Retinal pigment epithelial cell (primary cell): ENCODE results near the gene FOXP1.

Experiments used
- DNase-seq: peaks from one replicate; pipeline ENCODE4 v3.0.0-alpha.2; 2010; ENCODE audit warnings: low read depth
- H3K4me3 ChIP-seq: 2 replicates; pipeline ENCODE4 v1.5.1; 2011; ENCODE audit warnings: mild to moderate bottlenecking, low read length, control low read depth, moderate library complexity
- TF ChIP-seq, protein P1 (sequence below): conservative IDR thresholded peaks from 2 replicates; pipeline ENCODE4 v1.5.1; 2011; ENCODE audit warnings: low read depth, low read length, control low read depth, inconsistent platforms

Gene FOXP1

GRCh38 chr3:70990185-70990584 lies 593.3 kb downstream of the FOXP1 start:
- H3K4me3 ChIP-seq, result no peak overlapping the region
- DNase-seq, result no peak
- TF ChIP-seq, protein P1, sequence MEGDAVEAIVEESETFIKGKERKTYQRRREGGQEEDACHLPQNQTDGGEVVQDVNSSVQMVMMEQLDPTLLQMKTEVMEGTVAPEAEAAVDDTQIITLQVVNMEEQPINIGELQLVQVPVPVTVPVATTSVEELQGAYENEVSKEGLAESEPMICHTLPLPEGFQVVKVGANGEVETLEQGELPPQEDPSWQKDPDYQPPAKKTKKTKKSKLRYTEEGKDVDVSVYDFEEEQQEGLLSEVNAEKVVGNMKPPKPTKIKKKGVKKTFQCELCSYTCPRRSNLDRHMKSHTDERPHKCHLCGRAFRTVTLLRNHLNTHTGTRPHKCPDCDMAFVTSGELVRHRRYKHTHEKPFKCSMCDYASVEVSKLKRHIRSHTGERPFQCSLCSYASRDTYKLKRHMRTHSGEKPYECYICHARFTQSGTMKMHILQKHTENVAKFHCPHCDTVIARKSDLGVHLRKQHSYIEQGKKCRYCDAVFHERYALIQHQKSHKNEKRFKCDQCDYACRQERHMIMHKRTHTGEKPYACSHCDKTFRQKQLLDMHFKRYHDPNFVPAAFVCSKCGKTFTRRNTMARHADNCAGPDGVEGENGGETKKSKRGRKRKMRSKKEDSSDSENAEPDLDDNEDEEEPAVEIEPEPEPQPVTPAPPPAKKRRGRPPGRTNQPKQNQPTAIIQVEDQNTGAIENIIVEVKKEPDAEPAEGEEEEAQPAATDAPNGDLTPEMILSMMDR, result no peak

- no peak overlapping the region for H3K4me3 ChIP-seq
- DNase-seq, result peak; percentile 64
- TF ChIP-seq, protein P1, result no peak
Observed at GRCh38 chr3:70989174-70989573, 594.4 kb downstream of the FOXP1 start.

- TF ChIP-seq, protein P1, result no peak
- no peak overlapping the region for H3K4me3 ChIP-seq
- no peak for DNase-seq
Observed at GRCh38 chr3:70988111-70988510, 595.4 kb downstream of the FOXP1 start.

DNA sequence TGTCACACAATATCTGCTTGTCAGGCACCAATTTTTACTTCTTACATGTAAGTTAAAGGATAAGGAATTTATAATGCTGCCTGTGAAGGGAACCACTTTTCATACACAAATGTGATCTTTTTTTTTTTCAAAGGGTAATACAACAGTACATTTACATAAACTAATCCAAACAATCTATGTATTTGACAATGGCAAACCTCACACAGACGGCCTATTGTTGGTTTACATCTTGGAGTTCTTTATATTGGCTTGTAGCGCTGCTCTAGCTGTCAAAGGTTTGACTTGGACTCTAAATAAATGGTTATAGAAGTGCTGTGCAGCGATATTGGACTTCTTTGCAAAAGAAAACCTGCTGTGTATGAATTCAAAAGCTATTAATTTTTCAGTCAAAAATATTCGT lies 598.0 kb downstream of the FOXP1 start:
- TF ChIP-seq, protein P1, result no peak
- no peak overlapping the region for H3K4me3 ChIP-seq
- DNase-seq, result no peak

- no peak for DNase-seq
- TF ChIP-seq, protein P1, result no peak
- no peak overlapping the region for H3K4me3 ChIP-seq
Observed at GRCh38 chr3:70984776-70985482, 598.6 kb downstream of the FOXP1 start.

GRCh38 chr3:70982700-70983140 lies 600.8 kb downstream of the FOXP1 start:
- peak; percentile 78 for DNase-seq
- TF ChIP-seq, protein P1, result no peak
- H3K4me3 ChIP-seq, result no peak overlapping the region

GRCh38 chr3:70982284-70982683 lies 601.2 kb downstream of the FOXP1 start:
- TF ChIP-seq, protein P1, result no peak
- no peak for DNase-seq
- H3K4me3 ChIP-seq, result no peak overlapping the region
